Skeletal muscle tissue (tissue), 4 donors: ENCODE results near the gene SCAMP1. TPM values are rescaled to one million over a fixed set of nuclear protein-coding genes. Genes with fewer than 3 reads are reported as not detected.
"Not testable (repeated sequence)": the region's sequence is repeated elsewhere in the genome, so short reads cannot be mapped to it uniquely, and the experiment has no call there.

Experiments
- H3K27ac ChIP-seq: one replicate; pipeline ENCODE4 v1.7.0; 2013; ENCODE audit warnings: mild to moderate bottlenecking, low read depth, low read length, inconsistent platforms
- H3K27me3 ChIP-seq, 3 donors: one replicate each; pipeline ENCODE4 v1.7.0; 2013; ENCODE audit warnings: low read length in 3 of 3; ENCODE audit not compliant: control insufficient read depth in 3 of 3, insufficient read depth in 3 of 3
- H3K36me3 ChIP-seq, 3 donors: one replicate each; pipeline ENCODE4 v1.7.0; 2013; ENCODE audit warnings: low read length in 3 of 3; ENCODE audit not compliant: control insufficient read depth in 3 of 3, insufficient read depth in 3 of 3
- H3K4me1 ChIP-seq, 3 donors: one replicate each; pipeline ENCODE4 v1.7.0; 2013; ENCODE audit warnings: low read length in 3 of 3, mild to moderate bottlenecking in 3 of 3; ENCODE audit not compliant: control insufficient read depth in 3 of 3, insufficient read depth in 3 of 3
- H3K4me3 ChIP-seq, 3 donors: one replicate each; pipeline ENCODE4 v1.7.0; 2013; ENCODE audit warnings: low read length in 3 of 3
- H3K9ac ChIP-seq, 3 donors: one replicate each; pipeline ENCODE4 v1.7.0; 2013; ENCODE audit warnings: low read length in 3 of 3, mild to moderate bottlenecking in 3 of 3, moderate library complexity in 2 of 3, low read depth in 1 of 3
- H3K9me3 ChIP-seq, 3 donors: one replicate each; pipeline ENCODE4 v1.7.0; 2013; ENCODE audit warnings: low read length in 3 of 3; ENCODE audit not compliant: control insufficient read depth in 3 of 3
- total RNA-seq: library from RNA; depleted of rRNA; stranded (reverse); fragments of >200 nt; gene quantifications from one replicate; pipeline ENCODE4 v1.2.3, GENCODE V29; 2014
- donor health status: Osteomylitis.

SCAMP1 gene
- total RNA-seq, 1 donor from 2014 or later, result 45.4 TPM

DNA sequence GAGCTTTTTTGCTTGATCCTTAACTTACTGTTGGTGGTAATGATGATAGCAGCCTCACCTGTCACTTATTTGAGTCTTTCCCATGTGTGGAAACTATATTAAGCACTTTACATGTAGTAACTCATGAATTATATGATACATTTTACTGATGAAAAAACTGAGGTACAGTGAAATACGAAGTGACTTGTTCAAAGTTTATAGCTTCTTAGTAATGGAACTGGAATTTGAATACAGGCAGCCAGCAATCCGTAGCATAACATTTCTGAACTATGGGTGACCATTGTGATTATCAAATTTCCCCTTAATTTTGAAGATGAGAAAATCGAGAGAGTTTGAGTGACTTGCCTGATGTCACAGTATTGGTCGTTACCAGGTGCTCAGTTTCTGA is 17.3 kb downstream of the SCAMP1 start:
- H3K27me3 ChIP-seq, result no peaks in the 10 kb centered on the region
- H3K9me3 ChIP-seq, result no peaks in the 10 kb centered on the region
- H3K36me3 ChIP-seq, result no peaks in the 10 kb centered on the region
- H3K4me1 ChIP-seq, result peaks cover 7 to 13% (median 11%) of the 10 kb centered on the region in 3 donors
- no peak overlapping the region for H3K4me3 ChIP-seq
- no peak overlapping the region for H3K9ac ChIP-seq
- H3K27ac ChIP-seq, result peak overlapping the region; percentile 57

- no peaks in the 10 kb centered on the region for H3K4me1 ChIP-seq
- H3K9me3 ChIP-seq, result no peaks in the 10 kb centered on the region
- no peak overlapping the region for H3K9ac ChIP-seq
- H3K27ac ChIP-seq, result no peak overlapping the region
- no peaks in the 10 kb centered on the region for H3K27me3 ChIP-seq
- no peak overlapping the region for H3K4me3 ChIP-seq
- H3K36me3 ChIP-seq, result no peaks in the 10 kb centered on the region
Measured at GRCh38 chr5:78387468-78388153, 27.2 kb downstream of the SCAMP1 start.

DNA sequence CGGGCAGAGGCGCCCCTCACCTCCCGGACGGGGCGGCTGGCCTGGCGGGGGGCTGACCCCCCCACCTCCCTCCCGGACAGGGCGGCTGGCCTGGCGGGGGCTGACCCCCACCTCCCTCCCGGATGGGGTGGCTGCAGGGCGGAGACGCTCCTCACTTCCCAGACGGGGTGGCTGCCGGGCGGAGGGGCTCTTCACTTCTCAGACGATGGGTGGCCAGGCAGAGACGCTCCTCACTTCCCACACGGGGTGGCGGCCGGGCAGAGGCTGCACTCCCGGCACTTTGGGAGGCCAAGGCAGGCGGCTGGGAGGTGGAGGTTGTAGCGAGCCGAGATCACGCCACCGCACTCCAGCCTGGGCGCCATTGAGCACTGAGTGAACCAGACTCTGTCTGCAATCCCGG is 30.9 kb downstream of the SCAMP1 start:
- not testable (repeated sequence) for H3K9ac ChIP-seq, H3K9me3 ChIP-seq, H3K27me3 ChIP-seq, H3K4me3 ChIP-seq, H3K36me3 ChIP-seq, H3K27ac ChIP-seq, H3K4me1 ChIP-seq

DNA sequence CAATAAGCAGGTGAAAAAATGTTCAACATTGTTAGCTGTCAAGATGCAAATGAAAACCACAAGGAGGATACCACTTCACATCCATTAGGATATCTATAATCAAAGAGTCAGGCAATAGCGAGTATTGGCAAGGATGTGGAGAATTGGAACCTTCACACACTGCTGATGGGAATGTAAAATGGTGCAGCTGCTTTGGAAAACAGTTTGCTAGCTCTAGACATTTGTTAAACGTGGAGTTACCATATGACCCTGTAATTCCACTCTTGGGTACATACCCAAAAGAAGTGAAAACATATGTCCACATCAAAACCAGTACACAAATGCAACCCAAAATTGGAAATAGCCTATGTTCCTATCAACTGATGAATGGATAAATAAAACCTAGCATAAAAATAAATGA is 37.4 kb downstream of the SCAMP1 start:
- no peak overlapping the region for H3K4me3 ChIP-seq
- H3K27me3 ChIP-seq, result no peaks in the 10 kb centered on the region
- H3K9ac ChIP-seq, result no peak overlapping the region
- H3K4me1 ChIP-seq, result no peaks in the 10 kb centered on the region
- H3K9me3 ChIP-seq, result no peaks in the 10 kb centered on the region
- no peaks in the 10 kb centered on the region for H3K36me3 ChIP-seq
- H3K27ac ChIP-seq, result no peak overlapping the region

- Histone ChIP-seq H3K27me3 (no peaks in the 10 kb centered on the region), H3K9ac (no peak overlapping the region), H3K4me3 (no peak overlapping the region), H3K4me1 (no peaks in the 10 kb centered on the region), H3K9me3 (no peaks in the 10 kb centered on the region), H3K27ac (no peak overlapping the region), H3K36me3 (no peaks in the 10 kb centered on the region)
Measured at GRCh38 chr5:78399116-78399515, 38.7 kb downstream of the SCAMP1 start.

DNA sequence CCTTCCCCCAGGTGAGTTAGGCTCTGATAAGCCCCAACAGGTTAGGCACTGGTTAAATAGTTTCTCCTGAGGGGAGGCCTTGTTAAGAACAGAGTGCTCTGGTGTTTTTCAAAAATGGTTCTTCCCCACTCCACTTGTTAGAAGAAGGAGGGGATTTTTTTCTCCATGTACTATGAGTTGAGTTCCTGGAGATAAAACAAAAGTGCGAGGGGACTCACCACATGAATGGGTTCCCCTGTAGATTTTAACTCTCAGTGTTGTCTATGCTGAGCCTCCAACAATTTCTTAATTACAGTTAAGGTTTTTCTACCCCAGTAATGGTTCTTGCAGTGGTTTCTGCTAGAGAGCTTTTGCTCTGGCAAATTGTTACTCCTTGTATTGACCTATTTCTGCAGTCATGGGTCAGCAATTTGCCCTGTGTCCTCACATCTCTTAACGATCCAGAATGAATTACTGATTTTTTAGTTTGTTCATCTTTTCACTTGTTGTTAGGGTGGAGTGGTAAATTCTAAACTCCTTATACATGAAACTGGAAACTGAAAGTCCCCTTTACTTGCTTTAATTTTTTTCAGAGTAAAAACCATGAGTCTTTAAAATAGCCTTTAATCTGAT is 44.4 kb downstream of the SCAMP1 start:
- H3K27ac ChIP-seq, result no peak overlapping the region
- no peaks in the 10 kb centered on the region for H3K36me3 ChIP-seq
- H3K9me3 ChIP-seq, result no peaks in the 10 kb centered on the region
- H3K4me1 ChIP-seq, result no peaks in the 10 kb centered on the region
- H3K9ac ChIP-seq, result no peak overlapping the region
- H3K4me3 ChIP-seq, result no peak overlapping the region
- no peaks in the 10 kb centered on the region for H3K27me3 ChIP-seq

- Histone ChIP-seq H3K4me3 (no peak overlapping the region), H3K4me1 (no peaks in the 10 kb centered on the region), H3K36me3 (no peaks in the 10 kb centered on the region), H3K27ac (no peak overlapping the region), H3K9ac (no peak overlapping the region), H3K9me3 (no peaks in the 10 kb centered on the region), H3K27me3 (no peaks in the 10 kb centered on the region)
Measured at GRCh38 chr5:78405829-78406750, 45.7 kb downstream of the SCAMP1 start.

GRCh38 chr5:78407458-78407857 is 47.0 kb downstream of the SCAMP1 start:
- no peaks in the 10 kb centered on the region for H3K27me3 ChIP-seq
- no peak overlapping the region for H3K27ac ChIP-seq
- no peak overlapping the region for H3K4me3 ChIP-seq
- H3K9ac ChIP-seq, result no peak overlapping the region
- H3K36me3 ChIP-seq, result no peaks in the 10 kb centered on the region
- H3K9me3 ChIP-seq, result no peaks in the 10 kb centered on the region
- no peaks in the 10 kb centered on the region for H3K4me1 ChIP-seq

DNA sequence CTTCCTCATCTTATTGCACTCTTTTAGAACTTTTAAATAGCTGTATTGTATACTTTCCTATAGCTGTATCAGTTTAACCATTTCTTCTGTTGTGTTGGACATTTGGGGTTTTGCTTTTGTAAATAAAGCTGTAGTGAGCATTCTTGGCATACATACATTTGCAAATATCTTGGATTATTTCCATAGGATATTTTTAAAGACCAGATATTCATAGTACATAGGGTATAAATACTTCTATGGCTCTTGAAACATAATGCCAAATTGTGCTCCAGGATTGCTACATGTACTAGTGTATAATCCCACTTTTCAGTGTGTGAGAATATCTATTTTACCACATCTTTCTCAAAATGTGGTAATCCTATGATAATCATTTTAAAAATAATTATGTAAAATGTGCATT is 51.2 kb downstream of the SCAMP1 start:
- Histone ChIP-seq H3K27ac (no peak overlapping the region), H3K36me3 (peaks cover 0 to 2% (median 1%) of the 10 kb centered on the region in 3 donors), H3K9ac (no peak overlapping the region), H3K9me3 (no peaks in the 10 kb centered on the region), H3K4me3 (no peak overlapping the region), H3K4me1 (no peaks in the 10 kb centered on the region), H3K27me3 (no peaks in the 10 kb centered on the region)
